DMS153 (cell line): ENCODE data around the gene PPP2R3B.
"Not testable (repeated sequence)": the region's sequence is repeated elsewhere in the genome, so short reads cannot be mapped to it uniquely, and the experiment has no call there.

Experiments
- DNase-seq: peaks from one replicate; lab custom pipeline; 2025; lab: John Stamatoyannopoulos, UW

Gene PPP2R3B

GRCh38 chrX:319579-320125 lies 67.1 kb downstream of the PPP2R3B start:
- DNase-seq: no peak

GRCh38 chrX:318739-319578 lies 67.7 kb downstream of the PPP2R3B start, which contains the start of gene GTPBP6:
GTPBP6 (minus strand) TSS chrX:318796; CDS start chrX:318787, 9 bp downstream.
- no peak for DNase-seq

- DNase-seq: no peak
Observed at GRCh38 chrX:318068-318738, 68.5 kb downstream of the PPP2R3B start.

GRCh38 chrX:317424-318067 lies 69.2 kb downstream of the PPP2R3B start:
- DNase-seq: no peak

- DNase-seq: no peak
Observed at GRCh38 chrX:316351-317325, 70.1 kb downstream of the PPP2R3B start.

GRCh38 chrX:314781-315595 lies 71.7 kb downstream of the PPP2R3B start:
- DNase-seq: no peak

GRCh38 chrX:314049-314448 lies 72.7 kb downstream of the PPP2R3B start:
- no peak for DNase-seq

GRCh38 chrX:313546-313945 lies 73.2 kb downstream of the PPP2R3B start:
- no peak for DNase-seq

GRCh38 chrX:312621-313331 lies 73.9 kb downstream of the PPP2R3B start:
- DNase-seq: no peak

GRCh38 chrX:311156-312129 lies 75.3 kb downstream of the PPP2R3B start:
- DNase-seq: no peak

- no peak for DNase-seq
Observed at GRCh38 chrX:310621-311155, 76.0 kb downstream of the PPP2R3B start.

GRCh38 chrX:308821-309520 lies 77.7 kb downstream of the PPP2R3B start:
- no peak for DNase-seq

GRCh38 chrX:307261-308111 lies 79.2 kb downstream of the PPP2R3B start:
- no peak for DNase-seq

GRCh38 chrX:306614-307251 lies 80.0 kb downstream of the PPP2R3B start:
- not testable (repeated sequence) for DNase-seq

GRCh38 chrX:305781-306613 lies 80.7 kb downstream of the PPP2R3B start:
- not testable (repeated sequence) for DNase-seq
